OCI-LY1 (cell line): ENCODE data around the gene BRIP1.

Experiments
- CTCF ChIP-seq: fragments of 200-600 bp; sonication (generic), shearing (Covaris generic); IDR thresholded peaks from 2 replicates; pipeline ENCODE4 v1.5.1; 2017; ENCODE audit warnings: mild to moderate bottlenecking, antibody characterized with exemption, low read length, moderate library complexity, mixed read lengths
- EZH2 ChIP-seq: fragments of 200-600 bp; sonication (generic), shearing (Covaris generic); IDR thresholded peaks from 2 replicates; pipeline ENCODE4 v1.8.0; 2017; ENCODE audit warnings: borderline replicate concordance, mixed run types, mild to moderate bottlenecking, antibody characterized with exemption, low read length, moderate library complexity, mixed read lengths

- no peak for TF ChIP-seq CTCF
- no peak for TF ChIP-seq EZH2
These were observed 41.7 kb downstream of the BRIP1 start for GRCh38 chr17:61821655-61822054.
